Stimulated activated CD4-positive, alpha-beta T cell treated with anti-CD3 and anti-CD28 coated beads, Interleukin-4, amount 100 ng/mL, for 1 hour (primary cell): ENCODE data around the gene SBK1.
A peak's percentile ranks its signal among the peaks of the same experiment; 100 is the strongest.

Source experiments
- DNase-seq: peaks from one replicate; pipeline ENCODE4 v3.0.0-alpha.2; 2020

Gene SBK1

GRCh38 chr16:28283173-28283572, 9.2 kb upstream of the SBK1 start:
- DNase-seq: no peak

- DNase-seq: no peak
Measured at GRCh38 chr16:28283798-28284577, 8.3 kb upstream of the SBK1 start.

GRCh38 chr16:28285649-28286048, 6.7 kb upstream of the SBK1 start:
- DNase-seq: no peak

GRCh38 chr16:28288114-28288513, 4.2 kb upstream of the SBK1 start:
- no peak for DNase-seq

GRCh38 chr16:28289048-28289447, 3.3 kb upstream of the SBK1 start:
- DNase-seq: no peak

GRCh38 chr16:28289939-28290858, 2.1 kb upstream of the SBK1 start:
- DNase-seq: no peak

GRCh38 chr16:28290859-28291254, 1.5 kb upstream of the SBK1 start:
- DNase-seq: no peak

GRCh38 chr16:28292731-28293600, 641 bp downstream of the SBK1 start:
- no peak for DNase-seq

GRCh38 chr16:28293601-28293960, 1.3 kb downstream of the SBK1 start:
- DNase-seq: no peak

GRCh38 chr16:28294201-28294600, 1.9 kb downstream of the SBK1 start:
- DNase-seq: no peak

GRCh38 chr16:28295276-28295675, 3.0 kb downstream of the SBK1 start:
- no peak for DNase-seq

- no peak for DNase-seq
Measured at GRCh38 chr16:28297308-28297707, 5.0 kb downstream of the SBK1 start.

GRCh38 chr16:28297784-28298510, 5.6 kb downstream of the SBK1 start:
- DNase-seq: no peak

- no peak for DNase-seq
Measured at GRCh38 chr16:28298511-28298878, 6.2 kb downstream of the SBK1 start.

- DNase-seq: no peak
Measured at GRCh38 chr16:28300327-28300726, 8.0 kb downstream of the SBK1 start.

GRCh38 chr16:28301154-28301553, 8.8 kb downstream of the SBK1 start:
- DNase-seq: no peak

GRCh38 chr16:28301620-28302019, 9.3 kb downstream of the SBK1 start:
- no peak for DNase-seq

- no peak for DNase-seq
Measured at GRCh38 chr16:28303132-28303531, 10.8 kb downstream of the SBK1 start.

GRCh38 chr16:28304214-28304613, 11.9 kb downstream of the SBK1 start:
- peak; percentile 18 for DNase-seq

GRCh38 chr16:28307936-28308335, 15.6 kb downstream of the SBK1 start:
- no peak for DNase-seq

- no peak for DNase-seq
Measured at GRCh38 chr16:28308794-28309584, 16.7 kb downstream of the SBK1 start.
